ENCODE results near the gene IMPACT.
A peak's percentile ranks its signal among the peaks of the same experiment; 100 is the strongest.

The IMPACT gene, protein sequence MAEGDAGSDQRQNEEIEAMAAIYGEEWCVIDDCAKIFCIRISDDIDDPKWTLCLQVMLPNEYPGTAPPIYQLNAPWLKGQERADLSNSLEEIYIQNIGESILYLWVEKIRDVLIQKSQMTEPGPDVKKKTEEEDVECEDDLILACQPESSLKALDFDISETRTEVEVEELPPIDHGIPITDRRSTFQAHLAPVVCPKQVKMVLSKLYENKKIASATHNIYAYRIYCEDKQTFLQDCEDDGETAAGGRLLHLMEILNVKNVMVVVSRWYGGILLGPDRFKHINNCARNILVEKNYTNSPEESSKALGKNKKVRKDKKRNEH

DNA sequence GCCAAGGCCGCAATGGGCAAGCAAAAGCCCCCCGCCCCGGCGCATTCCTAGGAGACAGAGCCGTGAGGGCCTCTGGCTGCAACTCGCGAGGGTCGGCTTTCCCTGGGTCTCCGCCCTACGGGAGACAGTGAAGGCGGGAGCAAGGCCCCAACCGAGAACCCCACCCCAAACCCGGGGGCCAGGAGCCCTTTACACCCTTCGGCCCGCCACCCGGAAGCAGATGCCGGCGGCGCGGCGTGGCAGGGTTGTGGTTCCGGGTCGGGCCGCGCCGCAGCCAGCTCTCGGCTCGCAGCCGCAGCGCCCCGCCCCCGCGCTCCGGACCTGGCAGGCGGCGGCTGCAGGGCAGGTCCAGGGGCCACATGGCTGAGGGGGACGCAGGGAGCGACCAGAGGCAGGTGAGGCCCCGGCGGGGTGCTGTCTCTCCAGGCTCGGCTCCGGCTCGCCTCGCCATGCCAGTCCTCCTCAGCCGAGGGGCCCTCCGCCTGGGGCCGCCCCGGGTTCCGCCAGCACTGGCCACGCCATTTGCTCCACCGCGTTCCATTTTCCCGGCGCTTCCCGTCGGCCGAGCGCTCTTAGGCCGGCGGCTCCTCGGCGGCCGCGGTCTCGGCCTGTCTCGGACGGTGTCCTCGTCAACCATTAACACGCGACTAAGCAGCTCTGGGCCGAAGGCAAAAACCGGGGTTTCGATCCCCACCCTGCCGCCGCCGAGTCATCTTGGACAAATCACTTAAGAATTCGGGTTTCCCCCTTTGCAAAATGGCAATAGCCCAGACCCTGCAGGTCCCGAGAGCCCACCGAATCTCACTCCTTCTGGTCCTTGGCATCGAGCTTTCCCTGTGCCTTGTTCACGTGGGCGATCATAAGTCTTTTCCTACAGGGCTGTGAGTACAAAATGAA lies at the start of gene IMPACT:
IMPACT (plus strand) TSS at position 273 of the 897 bp plus-strand sequence; CDS start at position 360, 87 bp downstream.
- peak; percentile 73 for DNase-seq (ENCODE audit: low read depth)

DNA sequence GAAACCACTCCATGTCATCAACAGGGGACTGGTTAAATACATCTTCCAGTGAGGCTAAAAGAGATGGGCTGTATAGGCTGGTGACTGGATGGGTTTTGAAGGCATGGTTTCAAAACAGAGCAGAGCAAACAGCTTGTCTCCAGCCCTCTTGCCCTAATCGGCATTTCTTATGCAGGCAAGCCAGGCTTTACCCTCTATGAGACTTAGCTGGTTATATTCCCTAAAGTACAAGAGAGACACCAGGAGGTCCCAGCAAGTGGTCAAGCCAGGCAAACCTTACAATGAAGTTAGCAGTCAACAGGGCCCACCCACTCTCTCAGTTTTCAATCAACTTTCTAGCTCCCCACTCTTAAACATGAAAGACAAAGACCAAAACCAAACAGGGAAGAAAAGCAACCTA lies 47.9 kb upstream of the IMPACT start:
- no peak for DNase-seq (ENCODE audit: low read depth)

DNA sequence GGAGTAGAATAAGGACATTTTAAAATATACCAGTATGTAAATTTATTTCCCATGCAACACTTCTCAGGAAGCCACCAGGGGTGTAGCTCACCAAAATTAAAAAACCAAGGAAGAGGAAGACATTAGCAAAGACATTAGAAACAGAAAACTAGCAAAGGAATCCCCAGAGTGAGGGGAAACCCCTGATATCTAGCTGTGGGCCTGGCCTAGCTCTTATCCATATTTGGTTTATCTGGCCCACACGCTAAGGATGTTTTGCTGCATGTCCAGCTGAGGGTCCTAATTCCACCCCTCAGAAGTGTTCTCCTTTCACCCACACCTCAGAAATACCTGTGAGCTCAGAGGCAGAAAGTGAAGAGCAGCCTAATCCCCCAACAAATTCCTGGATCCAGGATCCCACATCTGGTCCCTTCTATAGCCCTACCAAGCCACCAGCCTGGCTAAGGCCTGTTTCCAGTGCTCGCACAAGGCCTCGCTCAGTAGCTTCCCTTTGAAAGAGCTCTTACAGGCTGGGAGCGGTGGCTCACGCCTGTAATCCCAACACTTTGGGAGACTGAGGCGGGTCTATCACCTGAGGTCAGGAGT lies 46.2 kb upstream of the IMPACT start:
- no peak for DNase-seq (ENCODE audit: low read depth)

DNA sequence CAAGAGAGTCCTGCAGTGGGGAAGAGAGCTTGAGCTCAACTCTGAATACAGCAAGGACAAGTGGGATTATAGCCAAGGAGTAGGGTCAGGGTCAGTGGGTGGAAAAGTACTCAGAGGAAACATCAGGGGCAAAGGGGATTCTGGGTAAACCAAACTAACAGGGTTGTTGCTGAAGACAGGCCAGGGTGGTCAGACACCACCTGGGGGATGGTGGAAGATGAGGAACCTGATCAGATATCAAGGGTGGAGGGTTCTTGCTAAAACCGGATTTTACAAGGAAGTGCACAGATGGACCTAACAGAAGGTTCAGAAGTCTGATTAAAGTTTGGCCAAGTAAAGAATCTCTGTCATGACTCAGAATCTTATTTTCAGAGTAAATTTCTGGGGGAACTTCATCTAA lies 45.3 kb upstream of the IMPACT start:
- no peak for DNase-seq (ENCODE audit: low read depth)

DNA sequence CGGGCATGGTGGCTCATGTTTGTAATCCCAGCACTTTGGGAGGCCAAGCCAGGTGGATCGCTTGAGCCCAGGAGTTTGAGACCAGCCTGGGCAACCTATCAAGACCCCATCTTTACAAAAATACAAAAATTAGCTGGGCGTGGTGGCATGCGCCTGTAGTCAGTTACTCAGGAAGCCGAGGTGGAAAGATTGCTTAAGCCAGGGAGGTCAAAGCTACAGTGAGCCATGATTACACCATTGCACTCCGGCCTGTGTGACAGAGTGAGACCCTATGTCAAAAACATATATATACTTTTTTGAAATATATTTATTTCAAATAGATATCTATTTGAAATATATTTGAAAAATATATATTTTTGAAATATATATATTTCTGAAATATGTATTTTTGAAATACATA lies 39.8 kb upstream of the IMPACT start:
- DNase-seq (ENCODE audit: low read depth): no peak

DNA sequence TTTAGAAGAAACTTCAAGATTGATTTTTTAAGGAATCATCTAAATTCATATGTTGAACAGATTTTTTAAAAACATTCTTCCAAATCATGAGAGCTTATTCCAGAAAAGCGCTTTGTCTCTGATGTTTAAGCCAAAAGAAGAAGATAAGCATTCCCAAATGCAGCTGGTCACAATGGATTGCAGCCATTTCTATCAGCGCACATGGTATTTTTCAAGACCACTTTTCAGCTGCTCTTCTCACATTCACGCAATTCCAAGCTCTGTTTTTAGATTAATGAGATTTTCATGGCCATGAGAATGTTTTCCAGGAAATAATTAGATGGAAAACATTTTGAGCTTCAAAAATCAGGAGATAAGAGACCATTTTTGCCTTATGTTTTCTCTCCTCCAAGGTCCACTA lies 37.5 kb upstream of the IMPACT start:
- DNase-seq (ENCODE audit: low read depth): no peak

DNA sequence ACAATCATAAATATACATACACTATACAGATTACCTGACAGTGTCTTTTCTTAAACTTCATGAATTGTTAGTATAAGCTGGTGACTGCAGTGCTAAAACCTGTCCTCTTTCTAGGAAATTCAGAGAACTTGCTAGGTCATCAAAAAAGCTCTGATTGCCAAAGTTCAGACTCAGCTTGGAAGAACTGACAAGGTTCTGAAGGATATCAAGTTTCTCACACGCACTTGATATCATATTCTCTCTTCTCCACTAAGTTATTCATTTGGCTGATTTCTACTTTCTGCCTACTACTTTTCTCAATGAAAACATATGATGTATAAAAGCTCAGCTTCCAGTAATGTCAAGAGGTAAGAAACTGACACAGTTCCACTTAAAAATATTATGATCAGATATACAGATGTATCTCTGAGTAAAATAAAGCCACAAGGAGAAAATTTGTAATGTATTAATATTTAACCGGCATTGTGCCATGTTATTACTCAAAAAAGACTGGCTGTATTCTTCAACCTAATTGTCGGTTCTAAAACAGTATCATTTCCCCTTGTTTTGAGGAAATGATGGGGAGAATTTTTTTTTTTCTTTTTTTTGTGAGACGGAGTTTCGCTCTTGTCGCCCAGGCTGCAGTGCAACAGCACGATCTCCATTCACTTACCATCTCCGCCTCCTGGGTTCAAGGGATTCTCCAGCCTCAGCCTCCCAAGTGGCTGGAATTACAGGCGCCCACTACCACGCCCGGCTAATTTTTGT lies 31.2 kb upstream of the IMPACT start:
- DNase-seq (ENCODE audit: low read depth): no peak

DNA sequence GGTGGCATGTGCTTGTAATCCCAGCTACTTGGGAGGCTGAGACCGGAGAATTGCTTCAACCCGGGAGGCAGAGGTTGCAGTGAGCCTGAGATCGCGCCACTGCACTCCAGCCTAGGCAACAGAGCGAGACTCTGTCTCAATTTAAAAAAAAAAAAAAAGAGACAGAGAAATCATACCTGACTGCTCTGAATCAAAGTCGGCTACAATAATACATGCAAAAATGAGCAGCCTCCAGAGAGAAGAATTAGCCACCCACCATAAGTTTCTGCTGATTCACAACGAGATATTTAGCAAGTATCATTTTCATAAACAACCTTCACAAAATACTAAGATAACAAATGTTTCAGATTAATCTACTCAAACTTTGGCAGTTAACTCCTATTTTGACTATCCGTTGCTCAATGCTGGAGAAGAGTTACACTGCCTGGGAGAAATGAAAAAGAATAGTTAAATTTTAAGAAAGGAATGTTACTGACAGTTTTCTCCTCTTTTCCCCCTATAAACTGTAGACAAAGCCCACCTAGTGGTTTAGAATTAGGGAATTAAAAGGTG lies 30.3 kb upstream of the IMPACT start:
- no peak for DNase-seq (ENCODE audit: low read depth)

DNA sequence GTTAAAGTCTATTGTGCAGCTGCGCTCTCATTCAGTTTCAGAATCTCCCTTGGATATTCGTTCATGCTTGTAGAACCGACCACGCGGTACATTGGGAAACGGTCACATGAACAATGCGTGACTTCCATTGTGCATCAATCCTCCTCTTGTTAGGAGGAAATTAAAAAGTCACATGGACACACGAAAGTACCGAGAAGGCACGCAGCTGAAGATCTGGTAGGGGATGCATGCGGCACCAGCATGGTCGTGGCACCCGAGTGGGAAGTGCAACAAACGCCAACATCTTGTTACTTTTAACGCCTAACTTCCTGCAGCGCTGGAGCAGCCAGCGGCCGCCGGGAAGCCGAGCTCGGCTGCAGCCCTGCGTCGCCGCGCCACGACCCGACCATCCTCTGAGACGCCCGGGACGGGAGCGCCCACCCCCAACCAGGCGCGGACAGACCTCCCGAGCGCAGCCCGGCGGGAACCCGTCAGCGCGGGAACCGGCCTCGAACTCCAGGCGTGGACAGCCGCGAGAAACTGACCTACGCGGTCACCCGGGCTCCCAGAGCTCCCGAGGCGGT lies 29.3 kb upstream of the IMPACT start:
- peak; percentile 3 for DNase-seq (ENCODE audit: low read depth)

DNA sequence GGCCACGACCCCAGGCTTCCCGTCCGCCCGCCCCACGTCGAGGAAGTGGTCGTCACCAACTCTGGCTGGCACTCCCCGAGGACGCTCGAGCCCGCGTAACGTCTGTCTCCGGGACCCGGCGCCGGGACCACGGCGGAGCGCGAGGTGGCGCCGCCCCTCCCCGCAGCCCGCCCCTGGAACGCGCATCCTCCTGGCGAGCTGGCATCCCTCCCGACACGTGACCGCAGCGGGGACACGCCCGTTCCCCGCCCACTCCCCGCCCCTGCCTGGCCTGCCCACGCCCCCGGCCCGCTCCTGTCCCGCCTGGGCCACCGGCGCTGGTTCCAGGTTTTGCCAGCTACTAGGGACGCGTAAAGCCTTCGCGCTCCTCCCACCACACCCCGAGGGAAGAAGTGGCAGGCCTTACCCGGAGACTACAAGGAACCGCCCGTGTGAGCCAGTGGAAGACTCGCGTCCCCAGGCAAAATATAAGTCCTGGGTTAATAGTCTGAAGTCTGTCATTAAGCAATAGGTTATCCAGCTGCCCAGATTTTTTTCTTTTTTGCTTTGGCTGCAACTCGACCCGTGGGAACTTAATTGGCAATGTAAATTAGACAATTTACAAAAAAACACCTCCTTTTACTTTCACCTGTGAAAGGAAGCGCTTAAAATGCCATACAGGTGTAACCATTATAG lies 28.6 kb upstream of the IMPACT start, which contains the start of gene OSBPL1A:
OSBPL1A (minus strand) TSS at position 131 of the 675 bp plus-strand sequence. CDS start 20,291 bp downstream, outside the sequence.
- DNase-seq (ENCODE audit: low read depth): peak; percentile 75

DNA sequence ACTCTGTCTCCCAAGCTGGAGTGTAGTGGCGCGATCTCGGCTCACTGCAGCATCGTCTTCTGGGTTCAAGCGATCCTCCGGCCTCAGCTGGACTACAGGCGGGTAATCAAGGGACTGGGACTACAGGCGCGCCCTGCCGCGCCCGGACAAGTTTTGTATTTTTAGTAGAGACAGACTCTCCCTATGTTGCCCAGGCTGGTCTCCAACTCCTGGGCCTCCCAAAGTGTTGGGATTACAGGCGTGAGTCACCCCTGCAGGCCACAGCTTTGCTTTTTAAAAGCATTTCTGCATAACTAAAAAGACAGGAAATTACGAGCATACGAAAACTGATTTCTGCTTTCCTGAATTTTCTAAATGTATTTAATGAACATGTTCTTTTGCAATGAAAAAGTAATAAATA lies 27.9 kb upstream of the IMPACT start:
- DNase-seq (ENCODE audit: low read depth): no peak

DNA sequence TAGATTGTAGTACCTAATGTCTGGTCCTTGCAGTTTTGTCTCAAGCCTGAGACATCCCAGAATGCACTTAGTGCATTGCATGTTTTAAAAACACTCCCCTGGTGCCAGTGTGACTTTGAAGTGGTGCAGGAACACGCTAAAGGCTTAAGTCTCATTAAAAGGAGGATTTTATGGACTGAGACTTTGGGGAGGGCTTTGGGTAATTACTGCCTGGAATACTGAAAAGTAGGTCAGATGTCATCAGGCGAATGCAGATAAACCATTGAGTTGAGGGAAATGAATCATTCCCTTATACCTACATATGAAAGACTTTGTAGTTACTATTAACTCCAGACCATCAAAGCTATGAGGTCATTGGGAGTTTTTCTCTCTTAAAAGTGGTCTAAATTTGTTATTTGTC lies 25.9 kb upstream of the IMPACT start:
- DNase-seq (ENCODE audit: low read depth): no peak

DNA sequence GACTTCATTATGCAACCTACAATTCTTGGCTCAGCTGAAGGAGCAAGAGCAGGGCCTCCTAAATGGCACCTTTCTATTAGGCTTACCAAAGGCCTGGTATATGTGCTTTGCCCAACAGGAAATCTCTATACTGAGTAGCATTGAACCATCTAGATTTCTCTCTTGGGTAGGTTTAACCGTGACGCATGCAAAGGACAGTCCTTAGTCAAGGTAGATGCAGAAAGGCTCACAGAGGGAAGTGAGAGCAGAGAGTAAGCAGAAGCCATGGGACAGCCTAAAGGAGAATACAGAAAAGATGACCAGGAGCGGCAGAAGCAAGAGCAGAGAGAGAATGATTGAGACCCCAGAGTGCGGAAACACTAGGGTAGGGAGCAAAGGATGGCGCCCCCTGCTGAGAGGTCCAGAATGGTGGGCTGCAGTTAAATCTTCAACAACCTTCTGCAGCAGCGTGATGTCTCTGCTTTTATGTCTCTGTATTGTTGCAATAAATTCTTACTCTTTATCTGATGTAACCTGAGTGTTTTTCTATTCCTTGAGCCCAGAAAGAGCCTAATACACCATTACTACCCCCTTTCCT lies 24.2 kb upstream of the IMPACT start:
- DNase-seq (ENCODE audit: low read depth): no peak

DNA sequence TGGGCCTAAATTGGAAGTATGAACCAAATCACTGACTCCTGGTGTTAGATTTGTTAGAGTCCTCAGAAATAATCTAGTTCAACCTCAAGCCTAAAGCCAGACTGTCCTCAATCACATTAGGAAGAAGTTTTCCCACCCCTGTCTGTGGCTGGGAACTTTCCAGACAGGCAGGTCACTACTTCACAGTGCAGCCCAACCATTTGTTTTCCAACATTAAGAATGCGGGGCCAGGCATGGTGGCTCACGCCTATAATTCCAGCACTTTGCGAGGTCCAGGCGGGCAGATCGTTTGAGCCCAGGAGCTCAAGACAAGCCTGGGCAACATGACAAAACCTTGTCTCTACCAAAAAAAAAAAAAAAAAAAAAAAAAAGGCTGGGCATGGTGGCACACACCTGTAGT lies 23.4 kb upstream of the IMPACT start:
- no peak for DNase-seq (ENCODE audit: low read depth)

DNA sequence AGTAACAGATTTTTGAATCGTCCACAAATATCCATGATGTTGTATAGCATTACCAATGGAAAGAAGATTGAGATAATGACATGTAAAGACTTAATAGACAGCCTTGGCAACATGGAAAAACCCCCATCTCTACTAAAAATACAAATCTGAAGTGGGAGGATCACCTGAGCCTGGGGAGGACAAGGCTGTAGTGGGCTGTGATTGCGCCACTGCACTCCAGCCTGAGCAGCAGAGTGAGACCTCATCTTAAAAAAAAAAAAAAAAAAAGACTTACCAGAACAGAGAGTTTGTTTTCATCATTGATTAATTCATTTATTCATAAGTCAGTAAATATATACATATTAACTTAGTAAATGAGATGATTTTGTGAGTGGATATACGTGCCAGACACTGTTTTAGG lies 21.9 kb upstream of the IMPACT start:
- no peak for DNase-seq (ENCODE audit: low read depth)

DNA sequence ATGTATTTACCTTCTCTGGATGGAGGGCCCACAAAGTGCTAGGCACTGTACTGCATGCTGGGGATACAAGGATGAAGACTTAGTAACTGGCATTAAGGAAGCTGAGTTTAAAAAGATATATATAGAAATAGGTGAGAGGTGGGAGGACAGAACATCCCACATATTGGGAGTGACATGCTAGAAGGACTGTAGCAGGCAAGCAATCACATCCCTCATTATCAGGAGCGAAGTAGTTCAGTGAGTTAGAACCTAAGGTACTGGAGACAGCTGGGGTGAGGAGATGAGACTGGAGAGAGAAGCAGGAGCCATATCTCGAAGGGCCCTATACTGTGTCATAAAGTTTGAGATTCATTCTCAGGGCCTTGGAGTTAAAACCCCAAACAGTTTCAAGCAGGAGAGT lies 18.0 kb upstream of the IMPACT start:
- no peak for DNase-seq (ENCODE audit: low read depth)

DNA sequence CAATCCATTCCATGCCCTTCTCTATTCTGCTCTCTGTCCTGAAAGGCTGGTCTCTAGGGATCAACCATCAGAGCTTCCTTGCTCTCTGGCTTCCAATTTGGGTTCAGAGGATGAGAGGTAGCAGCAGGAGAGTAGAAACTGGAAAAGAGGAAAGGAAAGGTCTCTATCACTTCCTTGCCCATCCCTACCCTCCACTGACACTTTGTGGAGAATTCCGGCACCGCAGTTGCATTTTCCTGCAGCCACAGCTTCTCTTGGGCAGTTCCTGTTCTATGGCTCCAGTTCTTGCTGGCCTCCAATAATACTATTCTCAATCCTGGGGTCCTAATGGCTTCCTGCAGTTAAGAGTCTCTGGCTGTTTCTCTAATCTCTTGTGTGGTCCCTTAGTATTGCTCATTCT lies 13.3 kb upstream of the IMPACT start:
- no peak for DNase-seq (ENCODE audit: low read depth)

DNA sequence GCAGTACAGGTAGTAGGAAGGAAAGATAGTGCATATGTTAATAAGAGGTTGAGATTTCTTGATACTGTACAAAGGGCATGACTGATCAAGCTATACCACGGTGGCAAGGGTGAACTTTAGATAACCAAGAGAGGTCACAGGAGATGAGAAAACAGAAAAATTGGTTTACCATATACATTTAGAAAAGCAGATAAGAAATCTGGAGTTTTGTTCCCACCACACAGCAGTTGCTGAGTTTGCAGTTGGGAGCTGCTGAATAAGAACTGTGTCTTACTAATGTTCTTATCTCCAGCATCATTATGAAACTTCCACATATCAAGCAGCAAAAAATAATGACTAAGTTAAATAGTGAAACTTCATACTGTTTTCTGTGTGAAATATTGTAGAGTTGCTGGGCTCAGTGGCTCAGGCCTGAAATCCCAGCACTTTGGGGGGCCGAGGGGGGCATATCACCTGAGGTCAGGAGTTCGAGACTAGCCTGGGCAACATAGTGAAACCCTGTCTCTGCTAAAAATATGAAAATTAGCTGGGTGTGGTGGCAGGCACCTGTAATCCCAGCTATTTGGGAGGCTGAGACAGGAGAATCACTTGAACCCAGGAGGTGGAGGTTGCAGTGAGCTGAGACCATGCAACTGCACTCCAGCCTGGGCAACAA lies 12.0 kb upstream of the IMPACT start:
- no peak for DNase-seq (ENCODE audit: low read depth)

DNA sequence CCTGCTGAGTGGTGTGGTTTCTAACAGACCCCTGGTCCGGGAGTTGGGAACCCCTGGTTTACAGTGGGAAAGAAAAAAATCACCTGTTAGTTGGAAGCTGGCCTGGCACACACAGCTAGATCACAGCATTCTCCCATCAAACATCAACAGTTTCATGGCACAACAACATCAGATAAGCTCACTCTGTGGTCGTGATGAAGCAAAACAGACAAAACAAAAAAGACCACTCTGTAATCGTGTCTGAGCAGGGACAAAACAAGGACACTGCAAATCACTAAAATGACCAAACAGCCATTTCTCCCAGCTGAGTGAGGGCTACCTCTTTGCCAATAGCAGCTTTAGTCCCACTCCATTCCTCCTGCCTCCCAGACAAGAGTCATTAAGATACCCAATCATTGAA lies 9.0 kb upstream of the IMPACT start:
- no peak for DNase-seq (ENCODE audit: low read depth)

DNA sequence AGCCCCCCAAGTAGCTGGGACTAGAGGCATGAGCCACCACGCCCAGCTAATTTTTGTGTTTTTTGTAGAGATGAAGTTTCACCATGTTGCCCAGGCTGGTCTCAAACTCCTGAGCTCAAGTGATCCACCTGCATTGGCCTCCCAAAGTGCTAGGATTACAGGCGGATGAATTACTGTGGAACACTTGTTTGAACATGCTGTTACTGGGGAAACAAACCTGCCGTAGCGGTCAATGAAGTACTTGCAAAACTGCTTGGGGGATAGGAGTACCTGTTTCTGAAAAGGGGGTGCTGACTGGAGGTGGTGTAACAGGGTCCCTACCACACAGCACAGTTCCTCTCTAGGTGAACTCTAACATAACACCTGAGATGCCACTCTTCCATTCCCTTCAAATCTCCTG lies 5.9 kb upstream of the IMPACT start:
- no peak for DNase-seq (ENCODE audit: low read depth)

All from stimulated activated CD4-positive, alpha-beta T cell treated with anti-CD3 and anti-CD28 coated beads, Interleukin-2, amount 100 ng/mL, for 4 hours (primary cell).